ENCODE measurements around the gene PREPL. TPM values are rescaled to one million over a fixed set of nuclear protein-coding genes. Genes with fewer than 3 reads are reported as not detected.

PREPL gene
- total and polyA plus RNA-seq, 9 of the 15 experiments (the other 6 are each of a cell fraction or from before 2014, with no cell fraction given) = 11.6 to 58.9 (median 27.2) TPM

DNA sequence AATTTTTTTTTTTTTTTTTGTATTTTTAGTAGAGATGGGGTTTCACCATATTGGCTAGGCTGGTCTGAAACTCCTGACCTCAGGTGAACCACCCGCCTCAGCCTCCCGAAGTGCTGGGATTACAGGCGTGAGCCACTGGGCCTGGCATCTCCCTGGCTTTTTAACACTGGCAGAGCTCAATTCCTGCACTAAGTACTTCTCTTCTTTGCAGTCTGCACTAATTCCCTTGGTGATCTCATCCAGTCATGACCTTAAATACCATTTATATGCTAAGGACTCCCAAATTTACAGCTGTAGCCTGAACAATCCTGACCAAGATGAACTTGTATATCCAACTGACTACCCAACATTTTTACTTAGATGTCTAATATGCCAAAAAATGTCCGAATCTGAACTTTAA, 10.2 kb downstream of the PREPL start:
- H3K36me3 ChIP-seq (ENCODE audit: control insufficient read depth, insufficient read depth, low read length) = peaks cover 1% of the 10 kb centered on the region; the same call in 1 of the 3 replicates
- no peak for DNase-seq (ENCODE audit: extremely low read depth in 1 of 4, low spot score in 3 of 4)
- ChIA-PET POLR2A (interaction anchor here (0.6 to 3.1 kb wide), 6 partner anchors 8 to 248 kb away, joined by 3 to 32 read pairs (median 4); partner anchors contain the start of genes CAMKMT and PREPL), CTCF (ENCODE audit: low intra/inter-chr PET ratio) (no interaction called here)
- no peak for FAIRE-seq
- WGBS (ENCODE audit: insufficient coverage, low coverage, missing lambda C conversion rate) = 75% methylated on average over 3 of the region's 4 CpGs
- no peaks in the 10 kb centered on the region for H3K79me2 ChIP-seq (ENCODE audit: control insufficient read depth, insufficient read depth, low read length)
- no peak overlapping the region for H3K9ac ChIP-seq (ENCODE audit: insufficient read depth in 1 of 2, low read depth in 2 of 2, low read length in 2 of 2)
- no peak overlapping the region for H3K27ac ChIP-seq (ENCODE audit: extremely low read depth, low read depth, low read length)
- intact Hi-C loops (cut with micrococcal nuclease) = no loop called here
- H4K20me1 ChIP-seq (replicated peaks; ENCODE audit: control insufficient read depth, insufficient read depth, low read length) = no peaks in the 10 kb centered on the region
- no peak for ATAC-seq
- no peaks in the 10 kb centered on the region for H3K9me1 ChIP-seq (ENCODE audit: control insufficient read depth, insufficient read depth, low read length)
- no peaks in the 10 kb centered on the region for H3K27me3 ChIP-seq (ENCODE audit: control insufficient read depth in 2 of 2, insufficient read depth in 2 of 2, low read length in 2 of 2)
- H3K4me2 ChIP-seq (ENCODE audit: insufficient read depth, low read length) = no peak overlapping the region
- no peaks in the 10 kb centered on the region for H3K4me1 ChIP-seq (replicated peaks in 1 of 2; ENCODE audit: control insufficient read depth in 2 of 2, insufficient read depth in 2 of 2, low read length in 2 of 2)
- BruUV-seq (replicated peaks) = no TSS peak
- H3K4me3 ChIP-seq = no peak overlapping the region
- in situ Hi-C loops (cut with MboI) = no loop called here
- H2AFZ ChIP-seq (ENCODE audit: low read depth, low read length) = no peak overlapping the region
- no peaks in the 10 kb centered on the region for H3K9me3 ChIP-seq (replicated peaks; ENCODE audit: control insufficient read depth, insufficient read depth, low read depth, low read length)
- TF ChIP-seq MAZ (CRISPR knock-in tag; conservative IDR thresholded peaks at IDR 0.05 in 1 of 2, IDR thresholded peaks at IDR 0.05 in 1 of 2) (no peak), SMAD4 (CRISPR knock-in tag; conservative IDR thresholded peaks at IDR 0.05) (no peak), ZNF766 (CRISPR knock-in tag; conservative IDR thresholded peaks at IDR 0.05) (no peak), BDP1 (IDR thresholded peaks at IDR 0.05; ENCODE audit: insufficient read depth, insufficient read length) (no peak), MTF1 (CRISPR knock-in tag; IDR thresholded peaks at IDR 0.05; ENCODE audit: borderline replicate concordance) (no peak), PHB2 (IDR thresholded peaks at IDR 0.05; ENCODE audit: low read depth) (no peak), MTA1 (IDR thresholded peaks at IDR 0.05; ENCODE audit: borderline replicate concordance) (no peak), SAFB2 (IDR thresholded peaks at IDR 0.05; ENCODE audit: borderline replicate concordance, low read depth, low read length, severe bottlenecking) (no peak), NR3C1 (CRISPR knock-in tag; IDR thresholded peaks at IDR 0.05) (no peak), TBL1XR1 (IDR thresholded peaks at IDR 0.05; ENCODE audit: low read length in 2 of 2) (no peak), ZNF785 (CRISPR knock-in tag; IDR thresholded peaks at IDR 0.05) (no peak), BACH1 (tag; IDR thresholded peaks at IDR 0.05) (no peak)
- TF ChIP-seq, protein P1, sequence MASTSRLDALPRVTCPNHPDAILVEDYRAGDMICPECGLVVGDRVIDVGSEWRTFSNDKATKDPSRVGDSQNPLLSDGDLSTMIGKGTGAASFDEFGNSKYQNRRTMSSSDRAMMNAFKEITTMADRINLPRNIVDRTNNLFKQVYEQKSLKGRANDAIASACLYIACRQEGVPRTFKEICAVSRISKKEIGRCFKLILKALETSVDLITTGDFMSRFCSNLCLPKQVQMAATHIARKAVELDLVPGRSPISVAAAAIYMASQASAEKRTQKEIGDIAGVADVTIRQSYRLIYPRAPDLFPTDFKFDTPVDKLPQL (IDR thresholded peaks at IDR 0.05; ENCODE audit: extremely low read depth, insufficient read length) = no peak
- TF ChIP-seq, protein P2, sequence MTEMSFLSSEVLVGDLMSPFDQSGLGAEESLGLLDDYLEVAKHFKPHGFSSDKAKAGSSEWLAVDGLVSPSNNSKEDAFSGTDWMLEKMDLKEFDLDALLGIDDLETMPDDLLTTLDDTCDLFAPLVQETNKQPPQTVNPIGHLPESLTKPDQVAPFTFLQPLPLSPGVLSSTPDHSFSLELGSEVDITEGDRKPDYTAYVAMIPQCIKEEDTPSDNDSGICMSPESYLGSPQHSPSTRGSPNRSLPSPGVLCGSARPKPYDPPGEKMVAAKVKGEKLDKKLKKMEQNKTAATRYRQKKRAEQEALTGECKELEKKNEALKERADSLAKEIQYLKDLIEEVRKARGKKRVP (CRISPR knock-in tag; IDR thresholded peaks at IDR 0.05) = no peak
- TF ChIP-seq, protein P3, sequence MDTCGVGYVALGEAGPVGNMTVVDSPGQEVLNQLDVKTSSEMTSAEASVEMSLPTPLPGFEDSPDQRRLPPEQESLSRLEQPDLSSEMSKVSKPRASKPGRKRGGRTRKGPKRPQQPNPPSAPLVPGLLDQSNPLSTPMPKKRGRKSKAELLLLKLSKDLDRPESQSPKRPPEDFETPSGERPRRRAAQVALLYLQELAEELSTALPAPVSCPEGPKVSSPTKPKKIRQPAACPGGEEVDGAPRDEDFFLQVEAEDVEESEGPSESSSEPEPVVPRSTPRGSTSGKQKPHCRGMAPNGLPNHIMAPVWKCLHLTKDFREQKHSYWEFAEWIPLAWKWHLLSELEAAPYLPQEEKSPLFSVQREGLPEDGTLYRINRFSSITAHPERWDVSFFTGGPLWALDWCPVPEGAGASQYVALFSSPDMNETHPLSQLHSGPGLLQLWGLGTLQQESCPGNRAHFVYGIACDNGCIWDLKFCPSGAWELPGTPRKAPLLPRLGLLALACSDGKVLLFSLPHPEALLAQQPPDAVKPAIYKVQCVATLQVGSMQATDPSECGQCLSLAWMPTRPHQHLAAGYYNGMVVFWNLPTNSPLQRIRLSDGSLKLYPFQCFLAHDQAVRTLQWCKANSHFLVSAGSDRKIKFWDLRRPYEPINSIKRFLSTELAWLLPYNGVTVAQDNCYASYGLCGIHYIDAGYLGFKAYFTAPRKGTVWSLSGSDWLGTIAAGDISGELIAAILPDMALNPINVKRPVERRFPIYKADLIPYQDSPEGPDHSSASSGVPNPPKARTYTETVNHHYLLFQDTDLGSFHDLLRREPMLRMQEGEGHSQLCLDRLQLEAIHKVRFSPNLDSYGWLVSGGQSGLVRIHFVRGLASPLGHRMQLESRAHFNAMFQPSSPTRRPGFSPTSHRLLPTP (IDR thresholded peaks at IDR 0.05; ENCODE audit: borderline replicate concordance, extremely low read depth, insufficient read length) = no peak
- TF ChIP-seq, protein P4, sequence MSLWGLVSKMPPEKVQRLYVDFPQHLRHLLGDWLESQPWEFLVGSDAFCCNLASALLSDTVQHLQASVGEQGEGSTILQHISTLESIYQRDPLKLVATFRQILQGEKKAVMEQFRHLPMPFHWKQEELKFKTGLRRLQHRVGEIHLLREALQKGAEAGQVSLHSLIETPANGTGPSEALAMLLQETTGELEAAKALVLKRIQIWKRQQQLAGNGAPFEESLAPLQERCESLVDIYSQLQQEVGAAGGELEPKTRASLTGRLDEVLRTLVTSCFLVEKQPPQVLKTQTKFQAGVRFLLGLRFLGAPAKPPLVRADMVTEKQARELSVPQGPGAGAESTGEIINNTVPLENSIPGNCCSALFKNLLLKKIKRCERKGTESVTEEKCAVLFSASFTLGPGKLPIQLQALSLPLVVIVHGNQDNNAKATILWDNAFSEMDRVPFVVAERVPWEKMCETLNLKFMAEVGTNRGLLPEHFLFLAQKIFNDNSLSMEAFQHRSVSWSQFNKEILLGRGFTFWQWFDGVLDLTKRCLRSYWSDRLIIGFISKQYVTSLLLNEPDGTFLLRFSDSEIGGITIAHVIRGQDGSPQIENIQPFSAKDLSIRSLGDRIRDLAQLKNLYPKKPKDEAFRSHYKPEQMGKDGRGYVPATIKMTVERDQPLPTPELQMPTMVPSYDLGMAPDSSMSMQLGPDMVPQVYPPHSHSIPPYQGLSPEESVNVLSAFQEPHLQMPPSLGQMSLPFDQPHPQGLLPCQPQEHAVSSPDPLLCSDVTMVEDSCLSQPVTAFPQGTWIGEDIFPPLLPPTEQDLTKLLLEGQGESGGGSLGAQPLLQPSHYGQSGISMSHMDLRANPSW (CRISPR knock-in tag; IDR thresholded peaks at IDR 0.05) = no peak

All from K562 (cell line).